Measurements from ENCODE around the gene CARD19.

CARD19 gene

DNA sequence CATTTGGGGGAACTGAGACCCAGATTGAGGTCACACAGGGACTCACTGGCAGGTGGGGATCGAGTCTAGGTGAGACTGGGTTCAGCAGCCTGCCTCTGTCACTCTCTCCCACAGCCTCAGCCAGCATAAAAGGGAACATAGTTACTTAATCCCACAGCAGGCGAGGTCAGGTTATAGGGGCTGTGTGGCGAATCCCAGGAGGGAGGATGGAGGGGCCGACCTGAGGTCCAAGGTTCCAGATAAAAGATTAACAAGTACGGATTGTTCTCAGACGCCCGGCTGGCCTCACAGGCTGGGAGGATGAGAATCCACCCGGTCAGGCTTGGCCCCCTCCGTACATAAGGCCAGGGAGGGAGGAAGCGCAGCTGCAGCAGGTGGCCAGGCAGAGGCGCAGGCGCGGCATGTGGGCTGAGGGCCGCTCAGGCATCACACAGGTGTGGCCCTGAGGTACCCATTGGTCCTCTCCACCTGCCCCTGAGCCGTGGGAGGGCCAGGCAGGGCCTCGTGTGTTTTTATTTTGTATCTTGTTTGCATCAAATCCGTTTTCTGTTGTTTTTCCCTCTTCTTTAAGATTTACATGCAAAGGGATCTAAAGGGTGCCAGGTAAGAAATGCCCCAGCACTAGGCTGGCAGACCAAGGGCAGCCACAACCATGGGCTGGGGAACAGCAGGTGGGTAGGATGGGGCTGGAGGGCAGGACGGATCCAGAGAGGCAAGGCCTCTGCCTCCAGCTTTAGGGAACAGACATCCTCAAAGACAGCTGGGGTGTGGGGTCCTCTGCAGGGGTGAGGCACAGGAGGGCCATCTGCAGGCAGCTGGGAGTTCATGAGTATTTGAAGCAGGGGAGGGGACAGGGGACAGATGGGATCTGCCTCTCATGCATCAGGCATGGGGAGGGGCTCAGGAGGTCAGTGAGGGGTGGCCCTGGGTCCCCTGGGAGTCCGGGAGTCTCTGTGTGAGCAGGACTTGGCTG is 33.9 kb upstream of the CARD19 start:
- POLR2A ChIA-PET = no interaction called here
- CTCF ChIA-PET = interaction anchor here (0.7 kb wide), 1 partner anchor 33 kb away, joined by 3 read pairs; no protein-coding TSS in a partner anchor
- peak; percentile 74 for DNase-seq (ENCODE audit: extremely low spot score)
- TF ChIP-seq, protein P1, sequence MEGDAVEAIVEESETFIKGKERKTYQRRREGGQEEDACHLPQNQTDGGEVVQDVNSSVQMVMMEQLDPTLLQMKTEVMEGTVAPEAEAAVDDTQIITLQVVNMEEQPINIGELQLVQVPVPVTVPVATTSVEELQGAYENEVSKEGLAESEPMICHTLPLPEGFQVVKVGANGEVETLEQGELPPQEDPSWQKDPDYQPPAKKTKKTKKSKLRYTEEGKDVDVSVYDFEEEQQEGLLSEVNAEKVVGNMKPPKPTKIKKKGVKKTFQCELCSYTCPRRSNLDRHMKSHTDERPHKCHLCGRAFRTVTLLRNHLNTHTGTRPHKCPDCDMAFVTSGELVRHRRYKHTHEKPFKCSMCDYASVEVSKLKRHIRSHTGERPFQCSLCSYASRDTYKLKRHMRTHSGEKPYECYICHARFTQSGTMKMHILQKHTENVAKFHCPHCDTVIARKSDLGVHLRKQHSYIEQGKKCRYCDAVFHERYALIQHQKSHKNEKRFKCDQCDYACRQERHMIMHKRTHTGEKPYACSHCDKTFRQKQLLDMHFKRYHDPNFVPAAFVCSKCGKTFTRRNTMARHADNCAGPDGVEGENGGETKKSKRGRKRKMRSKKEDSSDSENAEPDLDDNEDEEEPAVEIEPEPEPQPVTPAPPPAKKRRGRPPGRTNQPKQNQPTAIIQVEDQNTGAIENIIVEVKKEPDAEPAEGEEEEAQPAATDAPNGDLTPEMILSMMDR (IDR thresholded peaks at IDR 0.05; ENCODE audit: control extremely low read depth, extremely low read depth, low read depth, missing control alignments) = peak; percentile 41

DNA sequence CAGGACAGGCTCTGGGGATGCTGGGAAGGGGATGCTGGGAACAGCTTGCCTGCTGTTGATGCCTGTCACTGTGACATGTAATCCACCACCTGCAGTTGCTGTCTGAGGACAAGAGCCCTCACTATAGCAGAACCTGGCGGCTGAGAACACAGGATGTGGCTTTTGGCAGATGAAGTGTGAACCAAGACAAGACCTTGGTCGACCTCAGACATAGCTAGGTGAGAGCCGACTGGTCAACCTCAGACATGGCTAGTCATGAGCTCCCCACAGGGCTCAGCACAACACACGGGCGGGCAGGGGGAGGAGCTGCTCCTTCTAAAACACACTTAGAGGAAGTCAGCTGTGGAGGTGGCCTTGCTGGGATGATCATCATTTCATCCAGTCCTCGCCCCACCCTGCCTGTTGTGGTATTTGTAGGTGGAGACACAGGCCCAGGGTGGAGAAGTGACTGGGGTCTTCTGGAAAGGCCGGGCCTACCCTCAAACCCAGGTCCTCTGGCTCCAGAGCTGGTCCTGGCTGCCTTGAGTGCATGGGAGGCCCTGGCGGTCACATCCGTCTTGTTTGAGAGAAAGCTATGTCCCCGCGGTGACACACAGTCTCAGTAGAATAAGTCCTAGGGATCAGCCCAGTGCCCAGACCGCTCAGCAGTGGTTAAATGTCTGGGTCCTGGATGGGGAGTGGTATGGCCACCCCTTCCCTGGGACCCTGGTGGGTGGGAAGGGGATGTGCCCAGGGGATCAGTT is 31.5 kb upstream of the CARD19 start:
- DNase-seq (ENCODE audit: extremely low spot score) = peak; percentile 92
- ChIA-PET CTCF (interaction anchor here (0.7 to 1.5 kb wide), 12 partner anchors 9 to 502 kb away, joined by 3 to 4 read pairs (median 3); no protein-coding TSS in a partner anchor), POLR2A (interaction anchor here (0.6 kb wide), 2 partner anchors 29 to 153 kb away, joined by 3 to 8 read pairs; no protein-coding TSS in a partner anchor)
- TF ChIP-seq, protein P1 (IDR thresholded peaks at IDR 0.05; ENCODE audit: control extremely low read depth, extremely low read depth, low read depth, missing control alignments) = no peak

- no peak for DNase-seq (ENCODE audit: extremely low spot score)
- TF ChIP-seq, protein P1 (IDR thresholded peaks at IDR 0.05; ENCODE audit: control extremely low read depth, extremely low read depth, low read depth, missing control alignments) = no peak
- ChIA-PET CTCF (interaction anchor here (0.9 to 1.5 kb wide), 12 partner anchors 8 to 501 kb away, joined by 3 to 6 read pairs (median 3); no protein-coding TSS in a partner anchor), POLR2A (interaction anchor here (0.6 kb wide), 1 partner anchor 28 kb away, joined by 3 read pairs; no protein-coding TSS in a partner anchor)
Measured at GRCh38 chr9:93065135-93065720, 30.8 kb upstream of the CARD19 start.

DNA sequence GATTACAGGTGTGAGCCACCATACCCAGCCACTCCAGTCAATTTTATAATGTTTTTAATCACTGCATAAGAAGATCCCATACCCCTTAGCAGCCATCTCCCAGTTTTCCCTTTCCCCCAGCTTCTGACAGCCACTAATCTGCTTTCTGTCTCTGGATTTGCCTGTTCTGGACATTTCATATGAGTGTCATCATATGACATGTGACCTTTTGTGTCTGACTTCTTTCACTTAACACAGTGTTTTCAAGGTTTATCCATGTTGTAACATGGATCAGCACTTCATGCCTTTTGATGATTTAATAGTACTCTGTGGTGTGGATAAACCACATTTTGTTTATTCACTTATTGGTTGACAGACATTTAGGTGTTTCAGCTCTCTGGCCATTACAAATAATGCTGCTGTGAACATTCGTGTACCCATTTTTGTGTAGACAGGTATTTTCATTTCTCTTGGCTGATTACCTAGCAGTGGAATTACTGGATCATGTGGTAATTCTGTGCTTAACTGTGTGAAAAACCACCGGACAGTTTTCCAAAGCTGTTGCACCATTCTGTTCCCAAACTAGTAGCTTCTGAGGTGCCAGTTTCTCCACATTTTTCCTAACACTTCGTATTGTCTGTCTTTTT is 28.9 kb upstream of the CARD19 start:
- no peak for DNase-seq (ENCODE audit: extremely low spot score)
- POLR2A ChIA-PET = no interaction called here
- CTCF ChIA-PET = interaction anchor here (1.0 to 1.7 kb wide), 3 partner anchors 41 to 53 kb away, joined by 3 to 5 read pairs (median 4); no protein-coding TSS in a partner anchor
- TF ChIP-seq, protein P1 (IDR thresholded peaks at IDR 0.05; ENCODE audit: control extremely low read depth, extremely low read depth, low read depth, missing control alignments) = no peak

GRCh38 chr9:93068956-93069355 is 27.1 kb upstream of the CARD19 start:
- ChIA-PET CTCF (interaction anchor here (1.2 to 1.7 kb wide), 4 partner anchors 12 to 66 kb away, joined by 3 to 5 read pairs (median 4); no protein-coding TSS in a partner anchor), POLR2A (no interaction called here)
- TF ChIP-seq, protein P1 (IDR thresholded peaks at IDR 0.05; ENCODE audit: control extremely low read depth, extremely low read depth, low read depth, missing control alignments) = no peak
- no peak for DNase-seq (ENCODE audit: extremely low spot score)
